HG02678 (cell line): Measurements from ENCODE around the gene LIPH.
"Not testable (repeated sequence)": the region's sequence is repeated elsewhere in the genome, so short reads cannot be mapped to it uniquely, and the experiment has no call there.

Experiments
- ATAC-seq: cut with Tn5 transposase; IDR thresholded peaks from one replicate; pipeline ENCODE4 v1.9.1; 2021; ENCODE audit warnings: mild to moderate bottlenecking, moderate library complexity; ENCODE audit not compliant: unreplicated experiment

The LIPH gene

GRCh38 chr3:185489462-185489861 is 62.9 kb downstream of the LIPH start:
- no peak for ATAC-seq

DNA sequence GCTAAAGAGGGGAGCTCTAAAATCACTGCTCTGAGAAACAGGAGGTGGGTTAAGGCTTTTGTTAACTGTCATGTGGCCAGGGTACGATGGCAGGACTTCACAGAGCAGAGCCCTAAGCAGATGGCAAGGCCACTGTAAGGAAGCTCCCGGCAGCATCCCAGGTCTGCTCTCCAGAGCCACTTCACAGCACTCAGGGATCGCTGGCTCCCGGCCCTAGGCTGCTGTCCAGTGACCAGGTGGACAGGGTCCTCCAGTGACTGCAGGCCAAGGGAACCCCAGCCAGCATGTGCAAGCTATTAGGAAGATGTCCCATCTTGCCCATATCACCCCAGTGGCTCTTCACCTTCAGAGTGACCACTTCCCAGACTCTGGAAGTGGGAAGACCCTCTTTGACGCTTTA is 63.9 kb downstream of the LIPH start:
- no peak for ATAC-seq

DNA sequence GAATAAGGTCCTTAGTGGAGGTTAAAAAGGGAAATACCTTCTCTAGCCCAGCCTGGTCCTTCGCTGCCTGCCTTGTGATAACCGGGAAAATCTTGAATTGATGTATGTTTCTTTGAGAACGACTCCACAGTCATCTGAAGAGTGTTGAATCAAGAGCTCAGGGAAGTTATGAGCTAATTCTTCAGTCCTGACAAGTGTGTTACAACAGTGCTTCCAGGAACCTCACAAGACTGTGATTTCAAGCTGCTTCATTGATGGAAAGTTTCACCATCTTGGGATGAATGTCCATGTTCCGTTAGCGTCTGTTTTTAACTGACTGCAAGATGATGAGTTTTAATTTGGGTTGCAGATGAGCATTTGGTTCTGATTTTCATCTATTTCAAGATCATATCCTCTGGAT is 66.0 kb downstream of the LIPH start:
- ATAC-seq: no peak

DNA sequence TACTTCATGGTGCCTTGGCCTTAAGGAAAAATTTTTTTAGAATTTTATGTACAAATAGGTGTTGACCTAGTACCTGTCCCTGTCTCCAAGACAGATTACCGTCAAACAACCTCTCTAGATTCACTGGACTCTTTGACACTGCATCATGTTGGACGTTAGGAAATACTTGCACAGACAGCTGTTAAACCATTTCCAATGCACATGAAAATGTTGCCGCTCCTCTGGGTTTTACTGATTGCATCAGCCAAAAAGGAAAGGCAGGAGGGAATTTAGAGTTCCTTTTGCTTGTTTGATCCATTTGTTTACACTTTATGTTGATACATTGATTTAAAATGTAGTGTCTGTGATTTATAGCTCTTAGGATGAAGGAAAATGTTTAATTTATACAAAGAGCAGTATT is 68.1 kb downstream of the LIPH start:
- ATAC-seq: no peak

DNA sequence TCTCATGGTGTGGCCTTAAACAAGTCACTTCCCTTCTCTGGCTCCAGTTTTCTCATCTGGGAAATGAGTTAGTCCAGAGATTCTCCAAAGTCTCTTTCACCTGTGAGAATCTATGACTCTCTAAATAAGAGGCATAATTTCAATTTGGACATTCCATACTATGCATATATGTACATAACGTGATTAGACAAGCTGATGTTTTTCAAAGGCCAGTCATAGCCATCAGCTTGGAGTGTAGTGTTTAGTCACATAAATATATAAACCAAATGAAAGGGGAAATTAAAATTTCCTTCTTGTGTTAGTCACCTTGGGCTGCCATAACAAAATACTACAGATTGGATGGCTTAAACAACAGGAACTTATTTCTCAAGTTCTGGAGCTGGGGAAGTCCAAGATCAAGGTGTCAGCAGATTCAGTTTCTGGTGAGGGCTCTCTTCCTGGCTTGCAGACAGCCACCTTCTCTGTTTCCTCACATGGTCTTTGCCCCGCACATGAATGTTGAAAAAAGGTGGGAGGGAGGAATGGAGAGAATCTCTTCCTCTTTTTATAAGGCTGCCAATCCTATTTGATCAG is 72.9 kb downstream of the LIPH start:
- ATAC-seq: no peak

DNA sequence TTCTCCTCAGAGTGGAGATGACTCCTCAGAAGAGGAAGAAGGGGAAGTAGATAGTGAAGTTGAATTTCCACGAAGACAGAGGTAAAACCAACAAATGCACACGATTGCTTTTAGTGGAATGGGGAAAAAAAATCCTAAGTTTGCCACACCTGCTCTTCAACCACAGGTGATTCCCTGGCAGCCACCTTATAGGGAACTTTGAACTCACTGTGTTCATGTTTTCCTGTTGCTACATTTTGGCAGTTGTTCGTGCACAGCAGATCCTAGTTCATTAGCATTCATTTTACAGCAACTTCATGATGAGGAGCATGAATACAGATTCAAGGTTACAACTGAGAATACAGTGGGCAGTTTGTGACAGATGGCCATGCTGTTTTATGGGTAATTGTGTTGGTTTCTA is 75.1 kb downstream of the LIPH start:
- no peak for ATAC-seq

DNA sequence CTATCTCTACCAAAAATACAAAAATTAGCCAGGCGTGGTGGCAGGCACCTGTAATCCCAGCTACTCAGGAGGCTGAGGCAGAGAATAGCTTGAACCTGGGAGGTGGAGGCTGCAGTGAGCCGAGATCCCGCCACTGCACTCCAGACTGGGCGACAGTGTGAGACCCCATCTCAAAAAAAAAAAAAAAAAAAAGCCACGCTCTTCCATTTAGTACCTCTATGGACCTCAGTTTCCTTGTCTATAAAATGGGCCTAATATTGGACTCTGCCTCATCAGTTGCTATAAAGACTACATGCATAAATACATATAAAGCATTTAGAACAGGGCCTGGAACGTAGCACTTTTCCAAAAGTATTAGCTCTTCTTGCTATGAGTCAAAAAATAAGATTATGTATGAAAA is 77.5 kb downstream of the LIPH start:
- ATAC-seq: not testable (repeated sequence)

GRCh38 chr3:185473290-185473815 is 79.0 kb downstream of the LIPH start:
- no peak for ATAC-seq

- no peak for ATAC-seq
Observed at GRCh38 chr3:185470323-185470722, 82.1 kb downstream of the LIPH start.

- no peak for ATAC-seq
Observed at GRCh38 chr3:185469542-185469941, 82.8 kb downstream of the LIPH start.

DNA sequence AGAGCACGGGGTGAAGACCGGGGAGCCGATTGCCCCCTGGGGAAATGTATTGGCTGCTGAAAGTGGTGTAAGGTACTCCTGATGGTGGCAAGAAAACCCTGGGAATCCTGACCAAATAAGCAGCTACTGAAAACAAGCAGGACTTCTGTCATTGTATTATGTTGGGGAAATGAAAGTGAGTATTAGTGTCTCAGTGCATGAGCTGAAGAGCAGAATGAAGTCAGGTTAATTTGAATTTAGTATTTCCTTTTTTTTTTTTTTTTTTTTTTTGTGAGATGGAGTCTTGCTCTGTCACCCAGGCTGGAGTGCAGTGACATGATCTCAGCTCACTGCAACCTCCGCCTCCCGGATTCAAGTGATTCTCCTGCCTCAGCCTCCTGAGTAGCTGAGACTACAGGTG is 86.3 kb downstream of the LIPH start:
- not testable (repeated sequence) for ATAC-seq

GRCh38 chr3:185465471-185465870 is 86.9 kb downstream of the LIPH start:
- no peak for ATAC-seq

DNA sequence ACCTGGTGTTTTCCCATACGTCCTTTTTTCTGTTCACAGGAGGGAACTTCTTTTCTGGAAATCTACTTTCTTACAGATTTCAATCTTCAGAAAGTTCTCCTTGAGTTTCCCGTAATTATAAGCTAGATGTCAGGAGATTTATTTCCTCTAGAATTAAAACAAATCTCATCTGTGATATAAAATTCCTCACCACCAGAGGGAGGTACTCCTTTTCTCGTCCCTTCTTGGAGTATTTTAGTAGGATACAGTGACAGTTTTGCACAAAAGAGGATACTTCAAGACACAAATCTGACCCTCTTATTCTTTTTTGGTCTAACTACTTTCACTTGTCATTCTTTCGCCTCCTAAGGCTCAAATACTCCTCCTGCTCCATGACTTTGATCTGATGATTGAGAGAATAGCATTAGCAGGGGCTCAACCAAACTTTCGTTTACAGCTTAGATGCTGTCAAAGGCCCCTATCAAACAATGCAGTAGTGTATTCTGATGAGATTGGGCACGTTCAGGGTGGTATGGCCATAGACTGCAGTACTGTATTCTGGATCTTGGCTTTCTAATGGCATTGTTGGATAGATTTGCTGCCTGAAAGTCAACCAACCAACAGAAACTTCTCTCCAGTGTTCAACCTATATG is 91.6 kb downstream of the LIPH start:
- no peak for ATAC-seq

DNA sequence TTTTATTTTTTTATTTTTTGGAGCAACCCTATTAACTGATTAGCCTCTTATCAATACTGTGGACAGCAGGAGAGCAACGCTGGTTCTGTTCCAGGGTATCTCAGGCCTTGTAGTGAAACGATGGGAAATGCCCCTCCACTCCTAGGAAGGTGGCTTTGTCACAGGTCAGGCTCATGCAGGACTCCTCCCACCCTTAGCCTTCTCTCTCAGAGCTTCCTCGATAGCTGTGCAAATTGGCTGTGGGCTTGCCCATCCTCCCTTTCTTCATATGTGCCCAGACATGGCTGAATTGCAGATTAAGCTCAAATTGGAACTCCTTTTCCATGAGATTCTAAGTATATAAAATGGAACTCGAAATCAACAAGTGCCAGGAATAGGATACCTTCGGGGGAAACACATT is 92.1 kb downstream of the LIPH start:
- no peak for ATAC-seq

DNA sequence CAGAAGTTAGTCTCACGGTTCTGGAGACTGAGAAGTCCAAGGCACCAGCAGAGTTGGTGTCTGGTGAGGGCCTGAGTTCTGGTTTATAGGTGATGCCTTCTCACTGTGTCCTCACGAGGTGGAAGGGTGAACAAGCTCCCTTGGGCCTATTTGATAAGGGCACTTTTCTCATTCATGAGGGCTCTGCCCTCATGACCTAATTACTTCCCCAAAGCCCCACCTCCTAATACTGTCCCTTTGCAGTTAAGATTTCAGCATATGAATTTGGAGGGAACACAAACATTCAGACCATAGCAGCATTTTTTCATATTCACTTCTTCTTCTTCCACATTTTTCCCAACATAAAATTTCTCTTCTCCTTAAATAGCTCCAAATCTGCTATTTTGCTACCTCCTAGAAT is 95.0 kb downstream of the LIPH start:
- ATAC-seq: no peak
